HG02970 (cell line): ENCODE results near the gene LIN7A.

Experiments used
- ATAC-seq: cut with Tn5 transposase; IDR thresholded peaks from one replicate; pipeline ENCODE4 v1.9.1; 2021; ENCODE audit warnings: mild to moderate bottlenecking, moderate library complexity, moderate number of reproducible peaks; ENCODE audit not compliant: unreplicated experiment, low FRiP score

The LIN7A gene

GRCh38 chr12:80861641-80862378, 75.9 kb downstream of the LIN7A start:
- ATAC-seq = no peak

- no peak for ATAC-seq
Observed at GRCh38 chr12:80860928-80861327, 76.8 kb downstream of the LIN7A start.

- ATAC-seq = no peak
Observed at GRCh38 chr12:80860206-80860605, 77.5 kb downstream of the LIN7A start.

GRCh38 chr12:80858356-80858755, 79.4 kb downstream of the LIN7A start:
- no peak for ATAC-seq

GRCh38 chr12:80857311-80857710, 80.4 kb downstream of the LIN7A start:
- ATAC-seq = no peak

GRCh38 chr12:80849337-80849736, 88.4 kb downstream of the LIN7A start:
- ATAC-seq = no peak

- no peak for ATAC-seq
Observed at GRCh38 chr12:80848858-80849257, 88.9 kb downstream of the LIN7A start.

GRCh38 chr12:80847575-80847974, 90.2 kb downstream of the LIN7A start:
- ATAC-seq = no peak

GRCh38 chr12:80846952-80847351, 90.8 kb downstream of the LIN7A start:
- no peak for ATAC-seq

GRCh38 chr12:80845639-80846038, 92.1 kb downstream of the LIN7A start:
- no peak for ATAC-seq

- ATAC-seq = no peak
Observed at GRCh38 chr12:80843969-80844368, 93.8 kb downstream of the LIN7A start.

GRCh38 chr12:80838708-80839107, 99.0 kb downstream of the LIN7A start:
- ATAC-seq = no peak

- ATAC-seq = no peak
Observed at GRCh38 chr12:80838024-80838658, 99.6 kb downstream of the LIN7A start.

- no peak for ATAC-seq
Observed at GRCh38 chr12:80837342-80837978, 100.3 kb downstream of the LIN7A start.

- ATAC-seq = no peak
Observed at GRCh38 chr12:80834724-80835123, 103.0 kb downstream of the LIN7A start.

- ATAC-seq = no peak
Observed at GRCh38 chr12:80830533-80831088, 107.1 kb downstream of the LIN7A start.

GRCh38 chr12:80829767-80830166, 108.0 kb downstream of the LIN7A start:
- no peak for ATAC-seq

GRCh38 chr12:80825506-80825905, 112.2 kb downstream of the LIN7A start:
- no peak for ATAC-seq

- no peak for ATAC-seq
Observed at GRCh38 chr12:80823393-80823792, 114.3 kb downstream of the LIN7A start.

GRCh38 chr12:80821513-80822000, 116.2 kb downstream of the LIN7A start:
- no peak for ATAC-seq

- no peak for ATAC-seq
Observed at GRCh38 chr12:80818878-80819277, 118.9 kb downstream of the LIN7A start.
